HTR-8/SVneo (cell line): ENCODE results near the gene SHROOM1.
A peak's percentile ranks its signal among the peaks of the same experiment; 100 is the strongest.

ENCODE experiments used
- DNase-seq: peaks from one replicate; pipeline ENCODE4 v3.0.0; 2011; ENCODE audit warnings: low spot score, mixed read lengths; ENCODE audit not compliant: insufficient read length
- FAIRE-seq: peaks from 2 replicates; lab custom pipeline; 2011; peaks lifted over from hg19 to GRCh38; lab: Jason Lieb, UNC

The SHROOM1 gene

DNA sequence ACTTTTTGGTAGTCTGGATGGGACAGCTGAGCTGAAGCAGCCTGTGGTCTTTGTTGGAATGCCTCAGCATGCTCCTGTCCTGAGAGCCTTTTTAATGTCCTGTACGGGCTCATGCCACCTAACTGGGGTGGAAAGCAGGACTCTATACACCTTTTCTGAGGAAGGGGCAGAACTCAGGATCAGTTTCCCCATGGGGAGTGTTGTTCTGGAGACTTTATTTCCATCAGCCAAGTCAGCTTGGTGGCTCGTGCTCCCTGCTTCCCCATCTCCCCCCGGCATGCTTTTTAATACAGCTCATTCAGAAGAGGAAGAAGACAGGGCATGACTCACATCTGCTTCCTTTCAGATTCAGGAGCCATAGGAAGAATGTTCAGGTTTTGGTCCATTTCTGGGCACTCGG, 48.3 kb downstream of the SHROOM1 start:
- DNase-seq (peak; percentile 50), FAIRE-seq (peak; percentile 31)

DNA sequence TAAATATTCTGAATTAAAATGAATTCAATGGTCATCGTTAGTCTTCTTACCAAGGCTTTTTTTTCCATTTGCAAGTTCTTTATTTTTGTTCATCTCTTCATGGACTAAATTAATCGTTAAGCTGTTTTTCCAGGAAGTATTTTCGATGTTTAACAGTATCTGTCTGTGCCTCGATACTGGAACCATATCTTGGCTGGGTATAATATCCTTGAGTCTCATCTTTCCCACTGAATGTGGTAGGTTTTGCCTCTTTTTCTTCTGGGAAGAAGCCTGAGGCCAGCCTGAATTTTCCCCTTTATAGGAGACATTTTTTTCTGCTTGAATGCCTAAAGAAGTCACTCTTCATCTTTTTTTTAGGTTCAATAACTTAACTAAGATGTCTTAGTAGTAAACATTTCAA, 49.4 kb downstream of the SHROOM1 start:
- DNase-seq, result no peak
- no peak for FAIRE-seq

DNA sequence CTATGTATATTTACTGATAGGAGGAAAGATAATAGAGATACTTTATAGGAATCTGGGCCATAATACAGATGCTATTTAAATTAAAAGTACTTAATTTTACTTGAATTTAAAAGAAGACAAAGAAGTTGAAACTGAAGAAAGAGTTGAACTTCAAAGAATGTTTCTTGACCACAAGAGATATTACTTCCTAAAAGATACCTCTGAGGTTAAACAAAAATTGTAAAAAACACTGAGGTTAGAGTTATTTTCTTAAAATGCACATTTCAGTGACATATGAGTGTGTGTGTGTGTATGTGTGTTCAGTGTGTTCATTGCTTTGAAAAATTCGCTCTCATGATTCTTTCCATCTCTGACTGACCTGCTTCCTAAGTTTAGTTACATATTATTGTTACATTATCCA, 49.9 kb downstream of the SHROOM1 start:
- DNase-seq (no peak), FAIRE-seq (no peak)

DNA sequence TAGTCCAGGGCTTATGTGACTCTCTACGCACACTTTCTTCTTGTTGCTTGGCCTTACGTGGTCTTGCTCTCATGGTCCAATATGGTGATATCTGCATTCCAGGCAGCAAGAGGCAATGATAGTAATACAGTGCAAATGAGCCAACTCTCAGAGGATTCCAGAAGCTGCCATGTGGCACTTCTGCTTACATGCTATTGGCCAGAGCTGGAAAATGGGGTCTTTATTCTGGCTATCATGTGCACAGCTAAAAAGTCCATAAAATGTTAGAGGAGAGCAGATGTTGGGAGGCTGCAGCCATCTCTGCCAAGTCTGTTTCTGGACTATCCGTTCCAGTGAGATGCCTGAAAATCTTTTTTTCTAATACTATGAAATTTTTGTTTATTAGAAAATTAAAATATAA, 50.5 kb downstream of the SHROOM1 start:
- FAIRE-seq (no peak), DNase-seq (no peak)

DNA sequence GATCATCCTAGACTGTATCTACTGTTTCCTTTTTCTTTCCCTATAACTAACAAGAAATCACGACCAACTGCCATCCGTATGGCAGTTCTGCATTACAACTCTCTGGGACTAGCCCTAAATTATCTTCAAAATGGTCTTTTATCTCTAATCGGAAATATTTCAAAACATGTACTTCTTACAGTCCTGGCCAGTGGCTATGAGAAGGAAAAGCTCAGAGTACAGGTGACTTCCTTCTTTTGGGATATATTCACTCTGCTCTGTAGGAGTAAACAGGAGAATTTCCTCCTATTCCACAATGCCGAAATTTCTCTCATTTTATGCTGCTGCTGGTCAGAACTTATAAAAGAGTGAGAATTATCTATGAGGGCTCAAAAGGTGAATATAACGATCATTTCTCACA, 51.6 kb downstream of the SHROOM1 start:
- no peak for DNase-seq
- no peak for FAIRE-seq

DNA sequence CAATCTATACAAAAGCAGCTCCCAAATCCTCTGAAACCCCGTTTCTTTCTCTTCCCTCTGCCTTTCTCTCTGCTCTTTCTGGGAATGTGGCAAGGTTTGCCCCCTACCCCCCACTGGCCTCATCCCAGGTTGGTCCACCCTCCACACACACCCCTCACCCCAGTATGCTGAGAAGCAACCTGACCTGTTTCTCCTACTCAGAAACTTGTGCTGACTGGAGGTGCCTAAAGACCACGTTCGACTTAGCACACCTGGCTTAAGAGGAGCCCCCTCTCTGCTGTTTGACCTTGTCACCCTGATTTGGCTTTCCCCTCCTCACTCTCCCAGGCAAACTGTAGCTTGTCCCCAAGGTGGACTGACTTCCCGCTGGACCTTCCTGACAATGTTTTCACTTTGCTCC, 52.3 kb downstream of the SHROOM1 start:
- DNase-seq (no peak), FAIRE-seq (no peak)

DNA sequence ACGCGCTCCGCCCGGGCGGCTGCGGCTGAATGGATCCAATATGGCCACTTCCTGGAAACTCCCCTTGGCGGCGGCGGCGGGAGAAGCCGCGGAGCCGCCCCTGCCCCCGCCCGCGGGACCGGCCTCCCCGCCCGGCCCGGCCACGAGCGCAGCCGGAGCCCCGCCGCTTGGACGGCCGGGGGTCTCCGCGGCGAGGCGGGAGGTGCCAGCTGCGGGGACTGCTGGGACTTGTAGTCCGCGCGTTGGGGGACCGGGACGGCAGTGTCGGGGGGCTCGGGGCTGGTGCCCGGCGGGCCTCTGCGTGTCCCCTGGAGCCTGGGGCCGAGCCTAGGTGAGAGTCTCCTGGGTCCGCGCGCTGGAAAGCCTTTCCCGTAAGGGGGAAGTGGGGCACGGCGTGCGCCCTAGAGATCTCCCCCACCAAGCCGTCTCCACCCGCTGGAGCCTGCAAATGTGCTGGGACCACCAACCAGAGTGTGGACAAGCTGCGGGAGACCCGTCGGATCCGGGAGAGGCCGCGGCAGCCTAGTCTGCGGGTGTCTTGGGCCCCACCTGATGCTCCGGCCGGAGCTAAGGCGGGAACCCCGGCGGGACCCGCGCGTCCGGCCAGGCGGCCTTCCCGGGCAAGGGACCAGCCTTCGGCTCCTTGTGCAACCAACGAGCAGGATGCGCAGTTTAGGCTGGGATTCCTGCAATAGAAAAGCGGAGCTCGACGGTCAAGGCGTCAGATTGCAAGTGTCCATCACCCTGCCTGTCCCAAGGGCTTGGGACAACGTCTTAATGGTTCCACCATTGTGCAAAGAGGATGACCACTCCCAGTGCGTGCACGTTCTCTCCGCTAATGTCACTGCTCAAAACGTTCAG, 53.0 kb downstream of the SHROOM1 start, which contains the start of gene SEPTIN8:
Gene SEPTIN8 (minus strand): TSS at position 31 of the 861 bp plus-strand sequence. CDS start 102 bp downstream, outside the sequence.
- no peak for DNase-seq
- peak; percentile 23 for FAIRE-seq

DNA sequence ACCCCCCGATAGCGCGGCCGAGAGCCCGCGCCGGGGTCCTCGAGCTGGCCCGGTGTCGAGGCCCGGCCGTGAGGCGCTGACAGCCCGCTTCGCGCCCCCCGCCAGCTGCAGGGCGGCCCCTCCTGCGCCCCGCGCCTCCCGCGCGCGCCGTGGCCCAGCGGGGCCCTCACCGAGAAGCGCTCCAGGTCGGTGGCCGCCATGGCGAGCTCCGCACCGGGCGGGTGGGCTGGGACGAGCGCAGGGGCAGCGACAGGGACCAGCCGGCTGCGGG, 53.6 kb downstream of the SHROOM1 start:
- DNase-seq (no peak), FAIRE-seq (no peak)

DNA sequence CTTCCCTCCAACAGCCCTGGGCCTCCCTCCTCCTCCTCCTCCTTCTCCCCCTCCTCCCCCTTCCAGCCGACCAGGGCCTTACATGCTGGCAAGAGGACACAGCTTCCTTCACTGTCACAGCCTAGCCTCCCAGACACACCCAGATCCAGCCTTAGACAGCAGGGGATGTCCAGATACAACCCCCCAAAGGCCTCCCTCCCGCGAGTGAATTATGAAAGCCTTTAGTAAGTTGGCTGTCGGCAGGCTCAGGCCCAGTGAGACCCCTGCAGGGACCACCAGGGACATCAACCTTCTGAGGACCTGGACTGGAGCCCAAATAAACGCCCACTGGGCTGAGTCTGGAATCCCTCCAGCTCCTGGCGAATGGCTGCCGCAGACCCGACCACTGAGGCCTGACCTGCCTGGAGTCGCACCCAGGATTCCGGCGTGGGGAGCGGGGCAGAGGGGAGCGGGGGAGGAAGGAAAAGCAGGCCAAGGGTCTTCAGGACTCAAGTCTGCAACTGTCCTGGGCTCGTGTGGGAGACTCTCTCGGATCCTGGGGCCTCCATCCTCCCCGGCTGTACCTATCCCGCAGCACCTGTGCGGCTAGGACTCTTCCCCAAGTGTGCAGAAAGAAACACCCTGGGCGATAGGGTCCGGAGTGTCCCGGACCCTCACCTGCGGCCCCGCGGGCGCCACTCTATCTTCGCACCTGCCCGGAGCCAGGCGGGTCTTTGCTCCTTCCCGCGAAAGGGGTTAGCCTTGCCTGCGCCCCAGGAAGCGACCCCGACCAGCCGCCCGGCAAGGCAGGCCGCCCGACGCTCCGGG, 54.1 kb downstream of the SHROOM1 start:
- DNase-seq (no peak), FAIRE-seq (no peak)

DNA sequence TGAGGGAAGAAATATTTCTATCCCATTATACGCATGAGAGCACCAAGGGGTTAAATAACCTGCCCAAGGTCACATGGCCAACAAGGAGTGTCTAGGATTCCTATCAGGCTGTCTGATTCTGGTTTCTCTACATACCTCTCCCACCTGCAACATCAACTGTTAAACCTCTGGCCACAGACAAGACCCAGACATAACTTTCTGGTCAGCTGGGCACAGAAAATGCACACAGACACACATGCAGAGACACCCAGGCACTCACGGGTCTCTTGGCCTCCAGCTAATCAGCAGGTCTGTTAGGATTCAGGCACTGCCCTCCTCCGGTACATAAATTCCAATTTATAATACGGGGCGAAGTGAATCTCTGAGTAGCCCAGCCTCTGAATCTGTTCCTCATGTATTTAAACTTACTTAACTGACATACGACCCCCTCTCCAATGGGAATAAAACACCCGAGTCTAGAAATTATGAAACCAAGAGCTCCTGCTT, 54.9 kb downstream of the SHROOM1 start:
- DNase-seq (no peak), FAIRE-seq (peak; percentile 51)

DNA sequence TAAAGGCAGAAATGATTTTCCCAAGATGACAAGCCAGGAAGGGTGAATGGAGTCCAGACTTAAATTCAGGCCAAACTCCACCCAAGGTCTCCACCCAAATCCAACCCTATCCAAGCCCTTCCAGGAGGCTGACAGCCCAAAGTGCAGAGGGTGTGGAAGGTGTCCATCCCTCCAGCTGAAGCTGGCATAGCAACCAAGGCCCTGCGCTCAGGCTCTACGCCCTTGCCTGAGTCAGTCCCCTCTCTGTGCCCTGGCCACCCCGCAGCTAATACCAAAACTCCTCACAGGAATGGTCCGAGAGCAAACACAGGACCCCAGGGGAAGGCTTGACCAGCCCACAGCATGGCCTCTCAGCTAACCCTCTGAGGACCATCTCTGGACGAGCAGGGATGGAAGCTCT, 55.6 kb downstream of the SHROOM1 start:
- DNase-seq (no peak), FAIRE-seq (no peak)

DNA sequence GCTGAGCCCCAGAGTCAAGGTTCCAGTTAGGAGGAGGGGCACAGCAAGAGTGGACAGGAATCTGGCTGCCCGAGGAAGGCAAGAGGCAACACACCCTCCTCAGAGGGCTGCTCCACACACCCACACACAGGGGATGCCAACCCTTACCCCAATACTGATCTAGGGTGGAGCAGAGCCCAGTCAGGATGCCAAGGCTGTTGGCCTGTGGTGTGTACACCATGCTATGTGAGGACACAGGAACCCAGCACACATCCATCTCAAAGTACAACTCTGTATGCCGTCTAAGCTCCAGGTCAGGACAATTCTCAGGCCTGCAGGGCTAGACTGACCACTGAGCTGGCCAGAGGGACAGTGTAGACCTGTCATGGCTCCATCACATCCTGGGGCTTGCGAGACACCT, 56.0 kb downstream of the SHROOM1 start:
- no peak for DNase-seq
- no peak for FAIRE-seq

DNA sequence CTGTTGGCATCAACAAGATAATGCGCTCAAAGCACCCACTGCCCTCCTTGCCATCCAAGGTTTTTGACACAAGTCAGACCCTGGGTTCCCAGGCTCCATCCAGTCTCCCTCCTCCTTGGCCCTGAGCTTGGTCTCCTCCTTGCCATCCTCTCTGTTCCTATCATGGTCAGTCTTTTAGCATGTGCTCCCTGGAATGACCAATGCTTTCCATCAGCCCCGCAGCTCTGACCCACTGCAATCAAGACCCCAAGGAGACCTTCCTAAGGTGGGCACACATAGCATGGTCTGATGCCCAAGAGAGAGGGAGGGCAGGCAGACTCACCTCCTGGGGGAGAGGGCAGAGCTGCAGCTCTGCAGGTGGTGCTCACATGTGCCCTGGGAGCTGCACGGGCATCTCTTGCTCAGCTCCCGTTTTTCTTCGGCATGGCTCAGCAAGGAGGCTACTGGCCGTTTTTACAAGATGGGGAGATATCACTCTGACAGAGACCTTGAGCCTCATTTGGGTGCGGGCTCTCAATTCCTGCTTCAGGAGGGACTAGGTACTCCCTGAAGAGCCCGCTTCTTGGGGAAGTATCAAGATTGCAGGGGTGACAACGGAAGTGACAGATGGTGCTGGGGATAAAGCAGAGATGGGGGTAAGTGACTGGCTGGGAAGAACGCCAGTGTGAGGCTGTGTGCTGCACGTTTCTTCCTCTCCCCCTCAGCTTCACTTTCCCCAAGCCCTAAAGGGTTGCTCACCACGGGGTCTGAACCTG, 56.7 kb downstream of the SHROOM1 start:
- FAIRE-seq, result no peak

DNA sequence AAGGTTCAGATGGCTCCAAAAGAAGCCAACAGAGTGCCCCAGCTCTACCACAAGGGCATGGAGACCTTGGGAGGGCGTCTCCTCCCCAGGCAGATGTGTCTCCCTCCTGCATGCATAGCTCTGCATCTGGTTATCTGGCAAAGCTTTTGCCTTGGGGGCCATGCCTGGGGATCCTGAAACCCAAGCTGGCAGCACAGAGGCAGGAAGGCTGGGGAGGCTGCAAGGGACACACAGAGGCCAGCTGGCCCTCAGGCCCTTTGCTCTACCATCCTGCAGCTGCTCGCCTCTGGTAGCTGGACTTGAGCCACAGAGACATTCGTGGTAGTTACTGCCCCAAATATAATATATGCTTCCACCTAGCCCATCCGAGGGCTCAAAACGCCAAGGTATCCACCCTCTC, 57.3 kb downstream of the SHROOM1 start:
- FAIRE-seq, result no peak
- DNase-seq, result no peak

More for the DNA sequence above, 56.7 kb downstream of the SHROOM1 start:
- no peak for DNase-seq

DNA sequence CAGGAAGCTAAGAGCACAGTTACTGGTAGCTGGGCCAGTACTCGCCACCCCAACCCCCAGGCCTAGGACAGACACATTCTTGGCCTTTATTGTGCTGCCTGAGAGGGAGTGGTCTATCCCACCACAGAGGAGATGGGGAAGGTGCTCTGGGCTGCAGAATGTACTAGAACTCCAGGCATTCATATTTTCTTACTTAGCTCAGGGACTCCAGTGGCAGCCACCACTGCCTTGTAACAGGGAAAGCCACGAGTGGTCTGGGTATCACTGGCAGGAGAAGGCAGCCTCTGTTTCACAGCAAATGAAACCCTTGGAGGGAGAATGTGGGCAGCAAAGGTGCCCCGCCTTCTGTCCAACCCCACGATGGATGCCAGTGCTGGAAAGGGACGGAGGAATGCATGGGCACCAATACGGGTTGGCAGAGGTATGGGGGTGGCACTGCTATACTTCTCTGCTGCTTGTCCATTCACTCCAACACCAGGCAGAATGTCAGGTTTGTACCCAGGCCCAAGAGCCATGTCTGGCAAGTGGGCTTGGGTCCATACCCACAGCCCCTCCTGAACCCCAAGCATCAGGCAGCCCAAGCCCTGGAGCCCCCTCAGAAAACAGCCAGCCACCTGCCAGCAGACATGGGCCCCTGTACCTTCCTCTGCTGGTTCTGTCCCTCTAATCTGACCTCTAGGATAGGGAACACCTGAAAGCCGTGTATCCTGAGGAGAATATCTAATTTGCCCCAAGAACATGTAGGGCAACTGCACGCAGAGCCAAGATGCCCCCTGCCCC, 58.0 kb downstream of the SHROOM1 start:
- DNase-seq (no peak), FAIRE-seq (no peak)
